GM23338 (cell line): ENCODE results near the gene AXL. TPM values are rescaled to one million over a fixed set of nuclear protein-coding genes. Genes with fewer than 3 reads are reported as not detected.

Experiments
- ATAC-seq: fragments of 200-7000 bp; cut with Tn5 transposase; 3 replicates; pipeline ENCODE4 v1.9.1; 2020
- DNase-seq: peaks from one replicate; pipeline ENCODE4 v3.0.0-alpha.2; 2015; ENCODE audit warnings: low spot score
- H2AFZ ChIP-seq: fragments of 200-600 bp; sonication (generic); 2 replicates; pipeline ENCODE4 v1.8.0; 2016; ENCODE audit warnings: antibody characterized with exemption, mild to moderate bottlenecking, moderate library complexity
- H3F3A ChIP-seq: fragments of 200-600 bp; sonication (generic); replicated peaks from 2 replicates; pipeline ENCODE4 v1.8.0; 2017; ENCODE audit warnings: antibody characterized with exemption, mixed run types, low read depth
- H3K27ac ChIP-seq: fragments of 200-600 bp; sonication (generic); 2 replicates; pipeline ENCODE4 v1.6.1; 2016; ENCODE audit warnings: low read depth
- H3K27me3 ChIP-seq: fragments of 200-600 bp; sonication (generic); 2 replicates; pipeline ENCODE4 v1.8.0; 2016; ENCODE audit warnings: mild to moderate bottlenecking, mixed run types, moderate library complexity; ENCODE audit not compliant: insufficient read depth
- H3K36me3 ChIP-seq: fragments of 200-600 bp; sonication (generic); 2 replicates; pipeline ENCODE4 v1.8.0; 2016; ENCODE audit warnings: mild to moderate bottlenecking; ENCODE audit not compliant: insufficient read depth
- H3K4me1 ChIP-seq: fragments of 200-600 bp; sonication (generic); 2 replicates; pipeline ENCODE4 v1.8.0; 2016; ENCODE audit warnings: mild to moderate bottlenecking, moderate library complexity; ENCODE audit not compliant: insufficient read depth
- H3K4me2 ChIP-seq: fragments of 200-600 bp; sonication (generic); 2 replicates; pipeline ENCODE4 v1.7.1; 2017; ENCODE audit warnings: mixed run types
- H3K4me3 ChIP-seq: fragments of 200-600 bp; sonication (generic); 2 replicates; pipeline ENCODE4 v1.6.1; 2016; ENCODE audit warnings: mixed run types
- H3K79me2 ChIP-seq: fragments of 200-600 bp; sonication (generic); replicated peaks from 2 replicates; pipeline ENCODE4 v1.8.0; 2017; ENCODE audit warnings: mild to moderate bottlenecking; ENCODE audit not compliant: insufficient read depth
- H3K9me2 ChIP-seq: fragments of 200-600 bp; sonication (generic); 2 replicates; pipeline ENCODE4 v1.8.0; 2017; ENCODE audit not compliant: insufficient read depth
- H4K20me1 ChIP-seq: fragments of 200-600 bp; sonication (generic); replicated peaks from 2 replicates; pipeline ENCODE4 v1.8.0; 2017; ENCODE audit warnings: mild to moderate bottlenecking; ENCODE audit not compliant: insufficient read depth
- H3K27ac Mint-ChIP-seq: 2 replicates; pipeline ENCODE4 v1.8.0; 2020; ENCODE audit warnings: inconsistent platforms, mild to moderate bottlenecking, moderate library complexity, mixed read lengths
- H3K27me3 Mint-ChIP-seq: 3 replicates; pipeline ENCODE4 v1.8.0; 2022; ENCODE audit warnings: low read depth, mild to moderate bottlenecking, moderate library complexity, mixed read lengths, inconsistent platforms; ENCODE audit not compliant: insufficient read depth, poor library complexity
- H3K36me3 Mint-ChIP-seq: 3 replicates; pipeline ENCODE4 v1.8.0; 2021; ENCODE audit warnings: low read depth, mild to moderate bottlenecking, inconsistent platforms, moderate library complexity, mixed read lengths
- H3K4me1 Mint-ChIP-seq: 3 replicates; pipeline ENCODE4 v1.8.0; 2020; ENCODE audit warnings: mild to moderate bottlenecking, inconsistent platforms, mixed read lengths
- H3K4me3 Mint-ChIP-seq: 3 replicates; pipeline ENCODE4 v1.8.0; 2021; ENCODE audit warnings: moderate library complexity, mild to moderate bottlenecking, inconsistent platforms, mixed read lengths
- H3K9me3 Mint-ChIP-seq: 3 replicates; pipeline ENCODE4 v1.8.0; 2020; ENCODE audit warnings: moderate library complexity, mild to moderate bottlenecking, inconsistent platforms, mixed read lengths
- CREB1 ChIP-seq: fragments of 250-450 bp; sonication (Bioruptor Pico); IDR thresholded peaks from 2 replicates; pipeline ENCODE4 v1.5.0; 2020; ENCODE audit warnings: low read depth, mild to moderate bottlenecking, moderate library complexity
- EZH2 ChIP-seq: fragments of 200-600 bp; sonication (generic); IDR thresholded peaks from one replicate; pipeline ENCODE4 v1.8.0; 2017; ENCODE audit warnings: antibody characterized with exemption, mild to moderate bottlenecking, low read depth; ENCODE audit not compliant: unreplicated experiment
- NANOG ChIP-seq: IDR thresholded peaks from 2 replicates; pipeline ENCODE4 v1.6.1; 2016; ENCODE audit warnings: antibody characterized with exemption, borderline replicate concordance
- REST ChIP-seq: IDR thresholded peaks from one replicate; pipeline ENCODE4 v1.6.1; 2018; ENCODE audit warnings: antibody characterized with exemption; ENCODE audit not compliant: unreplicated experiment
- polyA plus RNA-seq: library from polyadenylated mRNA; unstranded; fragments of >200 nt; fragmentation: Nextera tagmentation; extraction: Ambion mirVana; gene quantifications from 2 replicates; pipeline ENCODE4 v1.2.1, GENCODE V29; 2016
- small RNA-seq: library from RNA; depleted of rRNA; stranded (forward); fragments of <200 nt; gene quantifications from one replicate; pipeline ENCODE3, GENCODE V24; 2014; ENCODE audit warnings: low replicate concordance
- total RNA-seq: library from RNA; depleted of rRNA; stranded (reverse); fragments of >200 nt; shearing (Covaris generic); gene quantifications from 2 replicates; pipeline ENCODE4 v1.2.3, GENCODE V29; 2014; rRNA removed

The AXL gene
- total and polyA plus RNA-seq, 2 experiments from 2014 or later: 9.0 to 28.4 TPM

- no peak for TF ChIP-seq REST
- peak; percentile 58 for TF ChIP-seq CREB1 (CRISPR knock-in tag)
- TF ChIP-seq EZH2: no peak
Observed at GRCh38 chr19:41310033-41310831, 91.2 kb downstream of the AXL start, which contains the start of gene CCDC97 (continued).

GRCh38 chr19:41311072-41311471, 92.0 kb downstream of the AXL start:
- Histone ChIP-seq H4K20me1 (peaks cover 5% of the 10 kb centered on the region; the same call in 1 of the 2 replicates), H3K79me2 (peaks cover 21% of the 10 kb centered on the region), H3K36me3 (peaks cover 14% of the 10 kb centered on the region), H3K4me3 (peak overlapping the region; percentile 84), H3K4me2 (peak overlapping the region; percentile 86), H3K27me3 (no peaks in the 10 kb centered on the region), H3K27ac (no peak overlapping the region), H3K4me1 (peaks cover 16% of the 10 kb centered on the region), H3F3A (peaks cover 30% of the 10 kb centered on the region), H3K9me2 (no peaks in the 10 kb centered on the region), H2AFZ (no peak overlapping the region)
- Mint-ChIP-seq H3K27me3 (peaks cover 28% of the 10 kb centered on the region), H3K36me3 (peaks cover 31% of the 10 kb centered on the region), H3K4me1 (peaks cover 24% of the 10 kb centered on the region), H3K4me3 (peak overlapping the region; percentile 93), H3K9me3 (no peaks in the 10 kb centered on the region; the same call in 2 of the 3 replicates), H3K27ac (no peak overlapping the region)
- ATAC-seq (no peak), DNase-seq (no peak)
- no peak for TF ChIP-seq NANOG
- TF ChIP-seq CREB1 (CRISPR knock-in tag): no peak

Small RNAs within 50 kb of the gene (small RNA-seq; reads per million reads assigned to genes)
- not detected for gene RN7SL34P

Other genes with a start within 250 kb of the AXL start
- gene CYP2B6, start 227.9 kb upstream of the AXL start, total RNA-seq: 1.2 and 8.4 TPM in 2 replicates
- 2.9 and 3.9 TPM in 2 replicates for gene CYP2B6, start 227.9 kb upstream of the AXL start, polyA plus RNA-seq
- gene CYP2A13, start 130.8 kb upstream of the AXL start, total RNA-seq: 0.35 and 0.50 TPM in 2 replicates
- gene CYP2A13, start 130.8 kb upstream of the AXL start, polyA plus RNA-seq: 0.27 and 0.40 TPM in 2 replicates
- not detected in 2 replicates for gene CYP2F1, start 104.8 kb upstream of the AXL start, total RNA-seq
- gene CYP2F1, start 104.8 kb upstream of the AXL start, polyA plus RNA-seq: 0.99 and 1.1 TPM in 2 replicates
- gene CYP2S1, start 26.0 kb upstream of the AXL start, total RNA-seq: 272 and 315 TPM in 2 replicates
- gene CYP2S1, start 26.0 kb upstream of the AXL start, polyA plus RNA-seq: 130 and 137 TPM in 2 replicates
- gene HNRNPUL1, start 45.1 kb downstream of the AXL start, total RNA-seq: 166 and 204 TPM in 2 replicates
- 204 and 207 TPM in 2 replicates for gene HNRNPUL1, start 45.1 kb downstream of the AXL start, polyA plus RNA-seq
- 8.0 and 9.7 TPM in 2 replicates for gene CCDC97, start 90.9 kb downstream of the AXL start, total RNA-seq
- gene CCDC97, start 90.9 kb downstream of the AXL start, polyA plus RNA-seq: 8.2 and 11.0 TPM in 2 replicates
- 6.7 and 7.9 TPM in 2 replicates for gene TGFB1, start 134.7 kb downstream of the AXL start, total RNA-seq
- gene TGFB1, start 134.7 kb downstream of the AXL start, polyA plus RNA-seq: 0.99 and 1.4 TPM in 2 replicates
- 2.7 and 3.0 TPM in 2 replicates for gene B9D2, start 144.9 kb downstream of the AXL start, total RNA-seq
- 4.9 and 7.4 TPM in 2 replicates for gene B9D2, start 144.9 kb downstream of the AXL start, polyA plus RNA-seq
- gene TMEM91, start 157.3 kb downstream of the AXL start, total RNA-seq: 9.3 and 9.5 TPM in 2 replicates
- gene TMEM91, start 157.3 kb downstream of the AXL start, polyA plus RNA-seq: 8.1 and 10.6 TPM in 2 replicates
- 65.1 and 65.4 TPM in 2 replicates for gene EXOSC5, start 178.1 kb downstream of the AXL start, total RNA-seq
- 116 and 125 TPM in 2 replicates for gene EXOSC5, start 178.1 kb downstream of the AXL start, polyA plus RNA-seq
- gene BCKDHA, start 178.6 kb downstream of the AXL start, total RNA-seq: 31.3 and 42.4 TPM in 2 replicates
- 14.2 and 15.0 TPM in 2 replicates for gene BCKDHA, start 178.6 kb downstream of the AXL start, polyA plus RNA-seq
- 0.70 and 1.8 TPM in 2 replicates for gene B3GNT8, start 208.2 kb downstream of the AXL start, total RNA-seq
- gene B3GNT8, start 208.2 kb downstream of the AXL start, polyA plus RNA-seq: 0.71 TPM in 2 replicates
- gene DMAC2, start 220.7 kb downstream of the AXL start, total RNA-seq: 83.5 and 86.5 TPM in 2 replicates
- 74.5 and 77.2 TPM in 2 replicates for gene DMAC2, start 220.7 kb downstream of the AXL start, polyA plus RNA-seq
- gene ERICH4, start 223.9 kb downstream of the AXL start, total RNA-seq: not detected in 2 replicates
- gene ERICH4, start 223.9 kb downstream of the AXL start, polyA plus RNA-seq: not detected in 2 replicates